ENCODE results near the gene RNLS. TPM values are rescaled to one million over a fixed set of nuclear protein-coding genes. Genes with fewer than 3 reads are reported as not detected.

RNLS gene
- total RNA-seq, 3 donors from 2014 or later (not counting 1 experiment from before 2014, with no cell fraction given), result 4.0 to 6.8 (median 4.4) TPM

DNA sequence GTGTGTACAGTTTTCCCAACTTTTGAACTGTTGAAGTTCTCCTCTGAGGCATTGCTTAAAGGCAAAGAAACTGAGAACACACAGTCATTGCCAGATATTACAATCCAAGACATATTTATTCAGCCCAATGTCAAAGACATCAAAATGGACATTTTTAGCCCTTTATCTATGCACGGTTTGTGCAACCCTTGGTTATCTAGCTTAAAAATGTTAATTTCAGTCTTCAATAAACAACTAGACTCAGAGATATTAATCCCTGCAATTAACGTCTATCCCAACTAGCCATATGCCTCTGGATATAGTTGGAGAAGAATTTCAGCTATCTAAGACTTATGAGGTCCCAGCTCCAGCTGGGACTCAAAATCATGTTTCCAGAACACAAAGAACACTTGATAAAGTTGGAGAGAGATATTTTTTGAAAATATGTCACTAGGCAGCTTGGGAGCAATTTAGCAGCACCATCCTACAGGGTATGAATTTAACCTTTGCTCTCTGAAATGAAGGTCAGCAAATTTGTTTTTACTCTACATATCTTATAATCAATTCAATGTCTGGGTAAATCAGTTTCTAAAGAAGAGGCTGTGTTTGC is 357.0 kb downstream of the RNLS start:
- no peak for ATAC-seq
- peaks cover 0 to 9% of the 10 kb centered on the region in 2 donors for H3K27me3 Mint-ChIP-seq (ENCODE audit: low read depth in 2 of 2)

More for the DNA sequence above, 357.0 kb downstream of the RNLS start:
- Histone ChIP-seq H3K9me3 (ENCODE audit: control insufficient read depth, insufficient read depth, low read length) (no peaks in the 10 kb centered on the region), H3K27me3 (ENCODE audit: control insufficient read depth, insufficient read depth, low read length) (no peaks in the 10 kb centered on the region), H3K27ac (ENCODE audit: low read length) (no peak overlapping the region), H3K36me3 (ENCODE audit: control insufficient read depth, insufficient read depth, low read length) (no peaks in the 10 kb centered on the region), H3K4me3 (ENCODE audit: low read length) (no peak overlapping the region), H3K4me1 (ENCODE audit: control insufficient read depth, insufficient read depth, low read length) (no peaks in the 10 kb centered on the region)
- H3K4me1 Mint-ChIP-seq, result no peaks in the 10 kb centered on the region
- no peak overlapping the region for H3K27ac Mint-ChIP-seq
- H3K9me3 Mint-ChIP-seq, result peaks cover 2 to 4% of the 10 kb centered on the region in 2 donors
- DNase-seq, result no peak
- TF ChIP-seq, protein P1, sequence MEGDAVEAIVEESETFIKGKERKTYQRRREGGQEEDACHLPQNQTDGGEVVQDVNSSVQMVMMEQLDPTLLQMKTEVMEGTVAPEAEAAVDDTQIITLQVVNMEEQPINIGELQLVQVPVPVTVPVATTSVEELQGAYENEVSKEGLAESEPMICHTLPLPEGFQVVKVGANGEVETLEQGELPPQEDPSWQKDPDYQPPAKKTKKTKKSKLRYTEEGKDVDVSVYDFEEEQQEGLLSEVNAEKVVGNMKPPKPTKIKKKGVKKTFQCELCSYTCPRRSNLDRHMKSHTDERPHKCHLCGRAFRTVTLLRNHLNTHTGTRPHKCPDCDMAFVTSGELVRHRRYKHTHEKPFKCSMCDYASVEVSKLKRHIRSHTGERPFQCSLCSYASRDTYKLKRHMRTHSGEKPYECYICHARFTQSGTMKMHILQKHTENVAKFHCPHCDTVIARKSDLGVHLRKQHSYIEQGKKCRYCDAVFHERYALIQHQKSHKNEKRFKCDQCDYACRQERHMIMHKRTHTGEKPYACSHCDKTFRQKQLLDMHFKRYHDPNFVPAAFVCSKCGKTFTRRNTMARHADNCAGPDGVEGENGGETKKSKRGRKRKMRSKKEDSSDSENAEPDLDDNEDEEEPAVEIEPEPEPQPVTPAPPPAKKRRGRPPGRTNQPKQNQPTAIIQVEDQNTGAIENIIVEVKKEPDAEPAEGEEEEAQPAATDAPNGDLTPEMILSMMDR (IDR thresholded peaks at IDR 0.05), result no peak
- intact Hi-C loops (cut with micrococcal nuclease), result no loop called here
- WGBS (ENCODE audit: insufficient coverage), result 65% methylated on average over 1 of the region's 2 CpGs
- H3K36me3 Mint-ChIP-seq, result no peaks in the 10 kb centered on the region
- no peak overlapping the region for H3K4me3 Mint-ChIP-seq

Other genes with a start within 250 kb of the RNLS start
- under 1 TPM in 1 of 3 donors, not detected in 2; 0.09 TPM for gene LIPJ, start 3.4 kb upstream of the RNLS start, total RNA-seq
- not detected for gene LIPF, start 81.1 kb upstream of the RNLS start, total RNA-seq
- gene LIPK, start 122.9 kb upstream of the RNLS start, total RNA-seq, result not detected
- under 1 TPM in 2 of 3 donors, not detected in 1; 0.66 to 0.83 TPM for gene LIPN, start 176.7 kb upstream of the RNLS start, total RNA-seq
- not detected for gene LIPM, start 219.4 kb upstream of the RNLS start, total RNA-seq